Left lung (tissue), 10 donors: ENCODE data around the gene HMHB1. TPM values are rescaled to one million over a fixed set of nuclear protein-coding genes. Genes with fewer than 3 reads are reported as not detected.

Experiments
- ATAC-seq: fragments of 200-7000 bp; cut with Tn5 transposase; one replicate; pipeline ENCODE4 v1.9.1; 2020; ENCODE audit warnings: moderate library complexity
- DNase-seq, 4 donors: peaks; one replicate each; pipeline ENCODE4 v3.0.0-alpha.2; 2013 to 2020
- H3K27ac ChIP-seq, 2 donors: fragments of 200-600 bp; sonication (generic) in 1 of 2; one replicate each; pipeline versions ENCODE4 v1.5.0 to v1.8.0; 2020 to 2021
- H3K27me3 ChIP-seq, 2 donors: fragments of 200-600 bp; sonication (generic) in 1 of 2; one replicate each; pipeline versions ENCODE4 v1.5.0 to v1.8.0; 2020 to 2021
- H3K36me3 ChIP-seq, 2 donors: fragments of 200-600 bp; sonication (generic) in 1 of 2; one replicate each; pipeline versions ENCODE4 v1.5.0 to v1.8.0; 2020 to 2021
- H3K4me1 ChIP-seq, 2 donors: fragments of 200-600 bp; one replicate each; pipeline ENCODE4 v1.8.0; 2021
- H3K4me3 ChIP-seq, 2 donors: fragments of 200-600 bp; sonication (generic) in 1 of 2; one replicate each; pipeline versions ENCODE4 v1.5.0 to v1.8.0; 2020 to 2021; ENCODE audit warnings: mild to moderate bottlenecking in 1 of 2
- H3K9me3 ChIP-seq, 2 donors: fragments of 200-600 bp; sonication (generic) in 1 of 2; one replicate each; pipeline versions ENCODE4 v1.5.0 to v1.8.0; 2020 to 2021
- CTCF ChIP-seq, 2 donors: fragments of 200-600 bp; sonication (generic) in 1 of 2; IDR thresholded peaks; one replicate each; pipeline versions ENCODE4 v1.5.0 to v1.8.0; 2021; ENCODE audit warnings: antibody characterized with exemption in 2 of 2
- intact Hi-C, 2 donors: fragments of 100-400 bp; cut with DNase I; formaldehyde crosslinking; loops; one replicate each; pipeline versions ENCODE4 v1.11.2 to v1.14.2; 2022
- polyA plus RNA-seq, 6 donors: library from polyadenylated mRNA; unstranded; fragments of 120-200 nt; gene quantifications; one replicate each; pipeline ENCODE4 v1.2.1, GENCODE V29; 2013; ENCODE audit not compliant: insufficient read length in 6 of 6
- total RNA-seq, 2 donors: library from RNA; stranded (reverse); fragmentation: NEBNext Ultra II Directional; extraction: Animal tissue kit (Norgen Biotek cat#: 25700); gene quantifications; one replicate each; pipeline ENCODE4 v1.2.1, GENCODE V29; 2021
- donor health status: DM: no; HTN: yes; CAD: no.
- donor health status: DM: no; HTN: no; CAD: no.

HMHB1 gene
- total and polyA plus RNA-seq, 8 donors, result not detected

GRCh38 chr5:143791848-143792731 lies 19.9 kb upstream of the HMHB1 start:
- no peaks in the 10 kb centered on the region for H3K27me3 ChIP-seq
- no peaks in the 10 kb centered on the region for H3K36me3 ChIP-seq
- H3K27ac ChIP-seq, result no peak overlapping the region
- TF ChIP-seq CTCF (IDR thresholded peaks at IDR 0.05), result no peak
- H3K4me1 ChIP-seq, result peaks cover 0 to 8% of the 10 kb centered on the region in 2 donors
- H3K4me3 ChIP-seq, result no peak overlapping the region
- DNase-seq (peak in 2 of 4 donors; percentile 33 to 40), ATAC-seq (no peak)
- H3K9me3 ChIP-seq, result no peaks in the 10 kb centered on the region
- intact Hi-C loops, result no loop called here

- intact Hi-C loops, result no loop called here
- TF ChIP-seq CTCF (IDR thresholded peaks at IDR 0.05), result no peak
Observed at GRCh38 chr5:143793249-143793648, 18.7 kb upstream of the HMHB1 start.

GRCh38 chr5:143796125-143796524 lies 15.8 kb upstream of the HMHB1 start:
- DNase-seq, result no peak
- TF ChIP-seq CTCF (IDR thresholded peaks at IDR 0.05), result no peak
- ATAC-seq, result no peak

More at GRCh38 chr5:143793249-143793648, 18.7 kb upstream of the HMHB1 start:
- DNase-seq (no peak), ATAC-seq (no peak)
- H3K4me3 ChIP-seq, result no peak overlapping the region
- no peaks in the 10 kb centered on the region for H3K36me3 ChIP-seq
- H3K27me3 ChIP-seq, result no peaks in the 10 kb centered on the region
- no peaks in the 10 kb centered on the region for H3K9me3 ChIP-seq
- peaks cover 0 to 8% of the 10 kb centered on the region in 2 donors for H3K4me1 ChIP-seq
- no peak overlapping the region for H3K27ac ChIP-seq

GRCh38 chr5:143796753-143797152 lies 15.2 kb upstream of the HMHB1 start:
- no peaks in the 10 kb centered on the region for H3K9me3 ChIP-seq
- intact Hi-C loops, result no loop called here
- peaks cover 0 to 8% of the 10 kb centered on the region in 2 donors for H3K4me1 ChIP-seq
- TF ChIP-seq CTCF (IDR thresholded peaks at IDR 0.05), result no peak
- no peak overlapping the region for H3K27ac ChIP-seq
- no peak for DNase-seq
- H3K27me3 ChIP-seq, result no peaks in the 10 kb centered on the region
- no peaks in the 10 kb centered on the region for H3K36me3 ChIP-seq
- H3K4me3 ChIP-seq, result no peak overlapping the region
- ATAC-seq, result peak; percentile 36

More at GRCh38 chr5:143796125-143796524, 15.8 kb upstream of the HMHB1 start:
- H3K4me1 ChIP-seq, result peaks cover 0 to 8% of the 10 kb centered on the region in 2 donors
- intact Hi-C loops, result no loop called here
- H3K4me3 ChIP-seq, result no peak overlapping the region
- H3K27ac ChIP-seq, result no peak overlapping the region
- no peaks in the 10 kb centered on the region for H3K27me3 ChIP-seq
- no peaks in the 10 kb centered on the region for H3K36me3 ChIP-seq
- no peaks in the 10 kb centered on the region for H3K9me3 ChIP-seq

GRCh38 chr5:143800715-143801114 lies 11.2 kb upstream of the HMHB1 start:
- Histone ChIP-seq H3K9me3 (no peaks in the 10 kb centered on the region), H3K4me3 (no peak overlapping the region), H3K27me3 (no peaks in the 10 kb centered on the region), H3K36me3 (no peaks in the 10 kb centered on the region), H3K27ac (no peak overlapping the region), H3K4me1 (peaks cover 0 to 8% of the 10 kb centered on the region in 2 donors)
- intact Hi-C loops, result no loop called here
- ATAC-seq, result no peak
- no peak for DNase-seq
- no peak for TF ChIP-seq CTCF (IDR thresholded peaks at IDR 0.05)
